ENCODE results near the gene SLC6A20. TPM values are rescaled to one million over a fixed set of nuclear protein-coding genes. Genes with fewer than 3 reads are reported as not detected.
"Not testable (repeated sequence)": the region's sequence is repeated elsewhere in the genome, so short reads cannot be mapped to it uniquely, and the experiment has no call there.

Gene SLC6A20
- total and polyA plus RNA-seq, 2 donors: 0.10 to 0.16 TPM

- not testable (repeated sequence) for H3K27ac ChIP-seq (ENCODE audit: low read depth); H3K4me3 ChIP-seq (ENCODE audit: low read depth, low read length); H3K36me3 ChIP-seq (ENCODE audit: insufficient read depth); H3K4me1 ChIP-seq (ENCODE audit: insufficient read depth); DNase-seq (ENCODE audit: extremely low spot score)
- 90% methylated on average over 4 of the region's 4 CpGs for WGBS
Observed at GRCh38 chr3:45749036-45749600, 47.2 kb downstream of the SLC6A20 start.

- H3K36me3 ChIP-seq (ENCODE audit: insufficient read depth): no peaks in the 10 kb centered on the region
- no peak overlapping the region for H3K4me3 ChIP-seq (ENCODE audit: low read depth, low read length)
- no peak overlapping the region for H3K27ac ChIP-seq (ENCODE audit: low read depth)
- no peaks in the 10 kb centered on the region for H3K4me1 ChIP-seq (ENCODE audit: insufficient read depth)
- no peak for DNase-seq (ENCODE audit: extremely low spot score)
- WGBS: 85% methylated on average over 8 of the region's 8 CpGs
Observed at GRCh38 chr3:45748068-45748467, 48.3 kb downstream of the SLC6A20 start.

GRCh38 chr3:45746777-45747622 is 49.3 kb downstream of the SLC6A20 start:
- Histone ChIP-seq H3K4me3 (ENCODE audit: low read depth, low read length) (no peak overlapping the region), H3K4me1 (ENCODE audit: insufficient read depth) (no peaks in the 10 kb centered on the region), H3K36me3 (ENCODE audit: insufficient read depth) (peaks cover 1% of the 10 kb centered on the region), H3K27ac (ENCODE audit: low read depth) (no peak overlapping the region)
- no peak for DNase-seq (ENCODE audit: extremely low spot score)
- WGBS: 88% methylated on average over 18 of the region's 18 CpGs

- H3K4me3 ChIP-seq (ENCODE audit: low read depth, low read length): no peak overlapping the region
- no peak for DNase-seq (ENCODE audit: extremely low spot score)
- no peaks in the 10 kb centered on the region for H3K4me1 ChIP-seq (ENCODE audit: insufficient read depth)
- H3K27ac ChIP-seq (ENCODE audit: low read depth): no peak overlapping the region
- H3K36me3 ChIP-seq (ENCODE audit: insufficient read depth): peaks cover 1% of the 10 kb centered on the region
- 94% methylated on average over 32 of the region's 32 CpGs for WGBS
Observed at GRCh38 chr3:45746165-45746776, 50.1 kb downstream of the SLC6A20 start.

- Histone ChIP-seq H3K4me1 (ENCODE audit: insufficient read depth) (no peaks in the 10 kb centered on the region), H3K27ac (ENCODE audit: low read depth) (no peak overlapping the region), H3K36me3 (ENCODE audit: insufficient read depth) (peaks cover 3% of the 10 kb centered on the region), H3K4me3 (ENCODE audit: low read depth, low read length) (no peak overlapping the region)
- WGBS: 95% methylated on average over 4 of the region's 4 CpGs
- DNase-seq (ENCODE audit: extremely low spot score): no peak
Observed at GRCh38 chr3:45742461-45743089, 53.8 kb downstream of the SLC6A20 start.

GRCh38 chr3:45741742-45742460 is 54.4 kb downstream of the SLC6A20 start:
- Histone ChIP-seq H3K36me3 (ENCODE audit: insufficient read depth) (peaks cover 8% of the 10 kb centered on the region), H3K27ac (ENCODE audit: low read depth) (no peak overlapping the region), H3K4me1 (ENCODE audit: insufficient read depth) (no peaks in the 10 kb centered on the region), H3K4me3 (ENCODE audit: low read depth, low read length) (no peak overlapping the region)
- WGBS: 74% methylated on average over 6 of the region's 6 CpGs
- DNase-seq (ENCODE audit: extremely low spot score): no peak

GRCh38 chr3:45741247-45741646 is 55.1 kb downstream of the SLC6A20 start:
- no peak overlapping the region for H3K27ac ChIP-seq (ENCODE audit: low read depth)
- H3K4me1 ChIP-seq (ENCODE audit: insufficient read depth): no peaks in the 10 kb centered on the region
- peaks cover 9% of the 10 kb centered on the region for H3K36me3 ChIP-seq (ENCODE audit: insufficient read depth)
- DNase-seq (ENCODE audit: extremely low spot score): no peak
- H3K4me3 ChIP-seq (ENCODE audit: low read depth, low read length): no peak overlapping the region

- no peak for DNase-seq (ENCODE audit: extremely low spot score)
- 92% methylated on average over 2 of the region's 2 CpGs for WGBS
- Histone ChIP-seq H3K4me3 (ENCODE audit: low read depth, low read length) (no peak overlapping the region), H3K4me1 (ENCODE audit: insufficient read depth) (no peaks in the 10 kb centered on the region), H3K36me3 (ENCODE audit: insufficient read depth) (peaks cover 9% of the 10 kb centered on the region), H3K27ac (ENCODE audit: low read depth) (no peak overlapping the region)
Observed at GRCh38 chr3:45739991-45740390, 56.3 kb downstream of the SLC6A20 start.

- no peak overlapping the region for H3K27ac ChIP-seq (ENCODE audit: low read depth)
- peaks cover 11% of the 10 kb centered on the region for H3K36me3 ChIP-seq (ENCODE audit: insufficient read depth)
- no peak overlapping the region for H3K4me3 ChIP-seq (ENCODE audit: low read depth, low read length)
- no peaks in the 10 kb centered on the region for H3K4me1 ChIP-seq (ENCODE audit: insufficient read depth)
- 93% methylated on average over 2 of the region's 2 CpGs for WGBS
- no peak for DNase-seq (ENCODE audit: extremely low spot score)
Observed at GRCh38 chr3:45737234-45737633, 59.1 kb downstream of the SLC6A20 start.

- no peak for DNase-seq (ENCODE audit: extremely low spot score)
- no peak overlapping the region for H3K4me3 ChIP-seq (ENCODE audit: low read depth, low read length)
- H3K27ac ChIP-seq (ENCODE audit: low read depth): no peak overlapping the region
- H3K36me3 ChIP-seq (ENCODE audit: insufficient read depth): peaks cover 11% of the 10 kb centered on the region
- no peaks in the 10 kb centered on the region for H3K4me1 ChIP-seq (ENCODE audit: insufficient read depth)
Observed at GRCh38 chr3:45736707-45737106, 59.6 kb downstream of the SLC6A20 start.

GRCh38 chr3:45730409-45731154 is 65.8 kb downstream of the SLC6A20 start:
- 89% methylated on average over 4 of the region's 4 CpGs for WGBS
- Histone ChIP-seq H3K36me3 (ENCODE audit: insufficient read depth) (peaks cover 3% of the 10 kb centered on the region), H3K27ac (ENCODE audit: low read depth) (no peak overlapping the region), H3K4me3 (ENCODE audit: low read depth, low read length) (no peak overlapping the region), H3K4me1 (ENCODE audit: insufficient read depth) (no peaks in the 10 kb centered on the region)
- DNase-seq (ENCODE audit: extremely low spot score): no peak

- peaks cover 3% of the 10 kb centered on the region for H3K36me3 ChIP-seq (ENCODE audit: insufficient read depth)
- 71% methylated on average over 2 of the region's 2 CpGs for WGBS
- no peak overlapping the region for H3K27ac ChIP-seq (ENCODE audit: low read depth)
- no peak overlapping the region for H3K4me3 ChIP-seq (ENCODE audit: low read depth, low read length)
- H3K4me1 ChIP-seq (ENCODE audit: insufficient read depth): no peaks in the 10 kb centered on the region
- DNase-seq (ENCODE audit: extremely low spot score): no peak
Observed at GRCh38 chr3:45729614-45730013, 66.7 kb downstream of the SLC6A20 start.

- no peak for DNase-seq (ENCODE audit: extremely low spot score)
- WGBS: 93% methylated on average over 3 of the region's 3 CpGs
- Histone ChIP-seq H3K4me3 (ENCODE audit: low read depth, low read length) (no peak overlapping the region), H3K27ac (ENCODE audit: low read depth) (no peak overlapping the region), H3K4me1 (ENCODE audit: insufficient read depth) (no peaks in the 10 kb centered on the region), H3K36me3 (ENCODE audit: insufficient read depth) (no peaks in the 10 kb centered on the region)
Observed at GRCh38 chr3:45724911-45725310, 71.4 kb downstream of the SLC6A20 start.

All from urinary bladder (tissue), 4 donors.